NCI-H226 (cell line): ENCODE measurements around the gene TRAPPC8.
A peak's percentile ranks its signal among the peaks of the same experiment; 100 is the strongest.
"Not testable (repeated sequence)": the region's sequence is repeated elsewhere in the genome, so short reads cannot be mapped to it uniquely, and the experiment has no call there.

ENCODE experiments used
- DNase-seq: peaks from one replicate; pipeline ENCODE4 v3.0.0-alpha.2; 2015

Gene TRAPPC8

GRCh38 chr18:31942999-31943877 is at the start of gene TRAPPC8:
Gene TRAPPC8, minus strand, starts transcription at chr18:31943128. Its CDS starts 364 bp downstream, at chr18:31942764.
- DNase-seq, result peak; percentile 93

GRCh38 chr18:31990823-31991222 is 47.9 kb upstream of the TRAPPC8 start:
- no peak for DNase-seq

GRCh38 chr18:31983976-31984375 is 41.0 kb upstream of the TRAPPC8 start:
- DNase-seq, result no peak

- DNase-seq, result no peak
Measured at GRCh38 chr18:31983020-31983419, 40.1 kb upstream of the TRAPPC8 start.

- no peak for DNase-seq
Measured at GRCh38 chr18:31980863-31981262, 37.9 kb upstream of the TRAPPC8 start.

GRCh38 chr18:31979714-31980113 is 36.8 kb upstream of the TRAPPC8 start:
- no peak for DNase-seq

- DNase-seq, result no peak
Measured at GRCh38 chr18:31978616-31979015, 35.7 kb upstream of the TRAPPC8 start.

GRCh38 chr18:31977270-31977872 is 34.4 kb upstream of the TRAPPC8 start:
- DNase-seq, result no peak

GRCh38 chr18:31976242-31976641 is 33.3 kb upstream of the TRAPPC8 start:
- no peak for DNase-seq

- no peak for DNase-seq
Measured at GRCh38 chr18:31973929-31974546, 31.1 kb upstream of the TRAPPC8 start.

- no peak for DNase-seq
Measured at GRCh38 chr18:31970617-31971016, 27.7 kb upstream of the TRAPPC8 start.

- no peak for DNase-seq
Measured at GRCh38 chr18:31965316-31965970, 22.5 kb upstream of the TRAPPC8 start.

- no peak for DNase-seq
Measured at GRCh38 chr18:31957728-31958127, 14.8 kb upstream of the TRAPPC8 start.

GRCh38 chr18:31954349-31954748 is 11.4 kb upstream of the TRAPPC8 start:
- peak; percentile 78 for DNase-seq

GRCh38 chr18:31953699-31954098 is 10.8 kb upstream of the TRAPPC8 start:
- DNase-seq, result not testable (repeated sequence)

- DNase-seq, result no peak
Measured at GRCh38 chr18:31952223-31952622, 9.3 kb upstream of the TRAPPC8 start.

GRCh38 chr18:31950583-31950982 is 7.7 kb upstream of the TRAPPC8 start:
- DNase-seq, result no peak

- not testable (repeated sequence) for DNase-seq
Measured at GRCh38 chr18:31948349-31948748, 5.4 kb upstream of the TRAPPC8 start.

- no peak for DNase-seq
Measured at GRCh38 chr18:31946305-31947046, 3.5 kb upstream of the TRAPPC8 start.

- DNase-seq, result peak; percentile 17
Measured at GRCh38 chr18:31943878-31944816, 1.2 kb upstream of the TRAPPC8 start.

- no peak for DNase-seq
Measured at GRCh38 chr18:31942291-31942998, 483 bp downstream of the TRAPPC8 start.
